T-helper 1 cell (primary cell): ENCODE results near the gene CTU2.
"Not testable (repeated sequence)": the region's sequence is repeated elsewhere in the genome, so short reads cannot be mapped to it uniquely, and the experiment has no call there.

Experiments
- DNase-seq, 5 donors: peaks; one replicate each; pipeline ENCODE4 v3.0.0-alpha.2; 2012 to 2020
- total RNA-seq, 4 donors: gene quantifications; one replicate each; lab custom pipeline; 2026; lab: John Stamatoyannopoulos, UW

The CTU2 gene
- total RNA-seq, result 12.6 to 20.2 (median 14.4) reads per million in 4 donors

DNA sequence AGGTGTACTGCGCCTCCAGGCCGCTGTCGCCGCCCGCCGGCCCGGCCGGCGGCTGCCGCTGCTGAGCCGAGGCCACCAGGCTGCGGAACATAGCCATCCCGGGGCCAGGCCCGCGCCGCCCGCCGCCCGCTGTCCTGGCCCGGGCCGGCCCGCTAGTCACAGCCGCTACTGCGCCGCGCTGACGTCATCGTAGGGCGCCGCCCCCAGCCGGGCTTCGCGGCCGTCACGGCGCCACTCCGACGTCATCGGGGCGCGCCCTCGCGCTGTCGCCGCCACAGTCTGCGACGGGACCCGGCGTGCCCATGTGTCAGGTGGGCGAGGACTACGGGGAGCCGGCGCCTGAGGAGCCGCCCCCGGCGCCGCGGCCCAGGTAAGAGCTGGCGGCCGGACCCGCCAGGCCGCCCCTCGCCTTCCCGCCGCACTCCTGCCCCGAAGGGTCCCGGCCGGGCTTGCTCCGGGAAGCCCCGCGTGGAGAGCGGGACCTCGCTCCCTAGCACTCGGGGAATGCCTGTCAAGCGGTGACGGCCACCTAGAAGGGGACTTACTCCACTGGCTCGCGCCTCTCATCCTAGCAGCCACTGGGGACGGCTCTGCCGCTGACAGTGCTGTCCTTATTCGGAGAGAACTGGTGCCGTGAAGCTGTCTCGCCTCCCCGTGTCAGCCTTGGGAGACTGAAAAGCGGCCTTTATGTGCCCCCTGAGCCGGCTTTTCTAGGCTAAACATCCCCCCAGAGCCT is at the start of gene CTU2, which contains the start of gene RNF166:
CTU2 (plus strand) TSS at position 275 of the 736 bp plus-strand sequence; CDS start at position 303, 28 bp downstream.
RNF166 (minus strand) TSS at position 180 of the 736 bp plus-strand sequence; CDS start at position 97, 83 bp downstream.
- peak; percentile 83 to 95 (median 88) for DNase-seq

DNA sequence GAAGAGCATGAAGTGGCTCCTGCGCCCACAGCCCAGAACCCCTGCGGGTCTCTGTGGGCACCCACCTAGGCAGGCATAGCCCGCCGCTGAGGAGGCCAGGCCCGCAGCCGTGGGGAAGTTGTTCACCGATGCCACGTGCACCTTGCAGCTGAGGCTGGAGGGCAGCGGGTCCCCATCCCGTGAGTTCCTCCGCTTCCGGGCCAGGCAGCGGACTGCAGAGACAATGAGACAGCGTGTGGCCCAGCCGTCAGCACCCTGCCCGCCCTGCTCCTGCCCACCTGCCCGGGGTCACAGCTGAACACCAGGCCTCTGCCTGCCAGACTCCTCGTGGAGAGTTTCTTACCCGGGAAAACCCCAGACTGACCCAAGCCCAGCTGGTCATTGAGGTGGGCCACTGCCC is 48.9 kb upstream of the CTU2 start:
- no peak for DNase-seq

DNA sequence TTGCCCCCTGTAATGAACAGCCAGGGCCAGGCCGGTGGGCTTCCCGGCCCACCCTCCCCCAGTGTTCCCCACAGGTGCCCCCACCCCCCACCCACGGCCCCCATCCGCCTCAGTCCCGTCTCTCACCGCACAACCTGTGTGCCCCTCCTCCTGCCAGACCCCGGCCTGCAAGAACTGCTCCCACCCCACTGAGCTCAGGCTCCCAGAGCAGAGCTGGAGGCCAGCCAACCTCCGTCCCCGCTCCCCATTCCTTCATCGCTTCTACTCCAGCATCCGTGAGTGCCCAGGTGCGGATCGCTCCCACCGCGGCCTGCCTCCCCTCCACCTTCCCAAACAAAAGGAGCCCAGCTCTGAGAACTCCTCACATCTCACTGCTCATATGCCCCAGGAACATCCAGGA is 47.6 kb upstream of the CTU2 start:
- no peak for DNase-seq

GRCh38 chr16:88659160-88659559 is 47.1 kb upstream of the CTU2 start:
- DNase-seq, result no peak

GRCh38 chr16:88661468-88661867 is 44.8 kb upstream of the CTU2 start:
- DNase-seq, result no peak

GRCh38 chr16:88662222-88662842 is 44.0 kb upstream of the CTU2 start:
- peak in 1 of 5 donors; percentile 12 for DNase-seq

DNA sequence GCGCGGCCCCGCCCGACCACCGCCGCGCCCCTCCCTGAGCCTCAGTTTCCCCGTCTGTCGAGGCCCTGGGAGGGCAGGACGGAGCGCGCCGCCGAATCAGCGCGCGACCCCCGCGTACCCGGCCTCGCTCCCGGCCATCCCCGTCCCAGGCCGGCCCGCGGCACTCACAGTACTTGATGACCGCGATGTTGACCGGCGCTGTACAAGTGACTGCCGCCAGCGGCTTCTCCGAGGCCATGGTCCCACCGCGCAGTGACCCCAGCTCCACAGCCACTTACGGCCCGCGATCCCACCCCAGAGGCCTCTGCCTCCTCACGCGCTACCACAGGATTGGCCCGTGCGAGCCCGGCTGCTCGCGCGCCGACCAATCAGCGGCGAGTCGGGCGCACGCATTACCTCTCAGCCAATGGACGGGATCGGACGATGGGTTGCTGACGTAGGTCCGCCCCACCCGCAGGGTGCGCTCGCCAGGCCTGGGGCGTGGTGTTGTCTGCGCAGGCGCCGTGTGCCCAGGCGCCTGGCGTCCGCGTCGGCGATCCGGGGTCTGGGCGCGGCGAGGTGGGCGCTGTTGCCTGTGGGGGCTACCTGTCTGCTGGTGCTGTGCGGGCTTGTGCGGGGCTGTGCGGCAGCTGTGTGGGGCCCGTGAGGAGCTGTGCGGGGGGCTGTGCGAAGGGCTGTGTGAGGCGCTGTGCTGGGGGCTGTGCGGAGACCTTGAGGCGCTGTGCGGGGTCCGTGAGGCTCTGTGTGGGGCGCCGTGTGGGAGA is 43.3 kb upstream of the CTU2 start, which contains the start of gene MVD:
MVD (minus strand) TSS at position 249 of the 764 bp plus-strand sequence; CDS start at position 238, 11 bp downstream.
- peak; percentile 93 to 98 (median 94) for DNase-seq

- DNase-seq, result no peak
Measured at GRCh38 chr16:88665148-88665547, 41.2 kb upstream of the CTU2 start.

GRCh38 chr16:88665570-88665969 is 40.7 kb upstream of the CTU2 start:
- no peak for DNase-seq

- DNase-seq, result no peak
Measured at GRCh38 chr16:88667461-88667860, 38.8 kb upstream of the CTU2 start.

GRCh38 chr16:88669493-88669892 is 36.8 kb upstream of the CTU2 start:
- not testable (repeated sequence) for DNase-seq

DNA sequence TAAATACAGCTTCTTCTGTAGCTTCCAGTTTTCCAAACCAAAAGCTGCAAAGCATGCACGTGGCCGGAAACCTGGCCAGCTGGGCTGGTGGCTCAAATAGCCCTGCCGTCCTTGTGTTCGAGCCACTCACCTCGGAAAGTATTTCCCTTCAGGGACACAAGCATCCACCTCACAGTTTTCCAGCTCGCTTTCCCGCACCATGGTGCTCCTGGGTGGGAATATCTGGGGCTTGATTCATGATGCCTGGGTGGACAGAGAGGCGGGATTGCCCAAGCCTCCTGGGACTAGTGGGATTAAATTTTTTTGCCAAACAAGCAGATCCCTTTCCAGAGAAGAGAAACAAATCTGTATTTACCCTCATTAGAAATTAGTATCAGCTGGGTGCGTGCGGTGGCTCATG is 36.3 kb upstream of the CTU2 start:
- DNase-seq, result no peak

DNA sequence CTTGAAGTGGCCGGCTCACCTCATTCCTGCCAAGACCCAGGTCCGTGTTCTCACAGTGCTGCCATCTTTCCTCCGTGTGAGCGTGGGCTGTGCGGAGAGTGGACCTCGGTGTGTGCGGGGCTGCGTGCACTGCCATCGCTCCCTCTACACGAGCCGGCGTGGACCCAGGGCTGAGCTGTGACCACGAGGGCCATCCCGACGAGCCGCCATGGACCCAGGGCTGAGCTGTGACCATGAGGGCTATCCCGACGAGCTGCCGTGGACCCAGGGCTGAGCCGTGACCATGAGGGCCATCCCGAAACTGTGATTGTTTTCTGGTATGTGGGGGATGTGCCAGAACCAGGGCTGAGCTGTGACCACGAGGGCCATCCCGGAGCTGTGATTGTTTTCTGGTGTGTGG is 34.5 kb upstream of the CTU2 start:
- no peak for DNase-seq

- no peak for DNase-seq
Measured at GRCh38 chr16:88672776-88673175, 33.5 kb upstream of the CTU2 start.

DNA sequence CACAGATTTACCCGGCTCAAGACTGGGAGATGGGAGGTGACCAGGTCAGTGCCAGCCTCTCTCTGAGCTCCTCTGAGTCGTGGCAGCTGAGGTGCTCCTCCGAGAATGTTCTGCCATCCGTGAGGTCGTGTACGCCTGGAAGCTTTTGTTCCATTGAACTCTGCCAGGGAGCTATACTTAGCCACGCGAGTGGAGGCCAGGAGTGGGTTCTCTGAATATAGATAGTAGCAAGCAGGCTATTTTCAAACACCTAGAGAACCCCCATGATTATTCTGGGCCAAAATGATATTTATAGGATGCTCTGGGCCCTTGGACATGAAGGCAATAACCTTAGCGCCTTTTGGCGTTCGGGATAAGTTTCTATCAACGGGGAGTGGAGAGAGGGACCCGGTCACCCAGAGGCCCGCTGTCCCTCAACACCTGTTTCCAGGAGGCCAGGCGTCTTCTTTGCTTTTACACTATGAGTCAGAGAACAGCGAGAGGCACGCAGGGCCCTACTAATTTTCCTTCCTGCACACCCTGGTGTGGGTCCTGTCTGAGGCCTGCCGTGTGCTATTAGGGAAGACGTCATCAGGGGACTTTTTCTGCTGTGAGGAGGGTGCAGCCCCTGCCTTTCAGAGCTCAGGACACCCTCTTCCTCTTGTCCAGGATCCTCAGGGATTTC is 32.5 kb upstream of the CTU2 start:
- no peak for DNase-seq

DNA sequence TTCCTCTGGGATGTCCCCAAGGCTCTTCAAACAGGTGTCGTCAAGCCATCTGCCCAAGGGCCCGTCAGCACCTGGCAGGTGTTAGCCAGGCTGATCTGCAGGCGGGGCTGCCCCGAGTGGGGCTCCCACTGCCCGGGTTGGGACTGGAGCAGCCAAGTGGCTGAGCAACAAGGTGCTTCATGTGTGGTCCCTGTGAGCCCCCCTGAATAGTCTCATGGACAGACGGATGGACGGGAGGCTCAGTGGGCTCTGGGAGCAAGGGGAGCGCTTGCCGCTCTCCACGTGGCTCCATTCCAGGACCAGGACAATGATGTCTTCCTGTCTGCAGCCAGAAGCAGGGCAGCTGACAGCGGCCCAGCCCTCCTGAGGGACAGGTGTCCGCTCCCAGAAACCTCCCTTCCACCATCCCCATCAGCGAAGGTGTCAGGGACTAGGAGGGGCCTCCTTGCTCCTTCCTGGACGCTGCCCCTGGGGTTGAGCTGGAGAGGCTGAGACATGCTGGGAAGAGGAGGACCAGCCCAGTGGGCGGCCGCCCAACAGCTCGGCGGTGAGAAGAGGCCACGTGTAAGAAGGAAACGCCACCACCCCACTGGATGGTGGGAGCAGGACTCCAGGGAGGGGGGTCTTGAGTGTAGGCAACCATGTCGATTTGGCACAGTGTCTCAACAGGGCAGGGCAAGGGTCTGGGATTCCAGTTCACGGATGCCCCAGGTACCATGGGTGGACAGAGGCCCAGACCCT is 29.6 kb upstream of the CTU2 start:
- DNase-seq, result no peak

GRCh38 chr16:88677721-88678120 is 28.6 kb upstream of the CTU2 start:
- no peak for DNase-seq

- DNase-seq, result no peak
Measured at GRCh38 chr16:88678224-88678979, 27.9 kb upstream of the CTU2 start.

DNA sequence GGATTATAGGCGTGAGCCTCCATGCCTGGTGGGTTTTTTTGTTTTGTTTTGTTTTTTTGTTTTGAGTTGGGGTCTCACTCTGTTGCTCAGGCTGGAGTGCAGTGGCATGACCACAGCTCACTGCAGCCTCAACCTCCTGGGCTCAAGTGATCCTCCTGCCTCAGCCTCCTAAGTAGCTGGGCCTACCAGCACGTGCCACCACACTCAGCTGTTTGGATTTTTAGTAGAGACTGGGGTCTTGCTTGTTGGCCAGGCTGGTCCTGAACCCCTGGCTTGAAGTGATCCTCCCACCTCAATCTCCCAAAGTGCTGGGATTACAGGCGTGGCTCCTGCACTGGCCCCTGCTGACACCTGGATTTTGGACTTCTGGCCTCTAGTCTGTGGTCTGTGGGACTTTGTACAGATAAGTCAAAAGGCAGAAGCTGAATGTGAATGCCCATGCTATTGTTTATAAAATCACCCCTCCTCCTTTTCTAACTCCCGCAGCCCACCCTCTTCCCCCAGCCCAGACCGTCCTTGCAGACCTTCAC is 25.7 kb upstream of the CTU2 start:
- no peak for DNase-seq

DNA sequence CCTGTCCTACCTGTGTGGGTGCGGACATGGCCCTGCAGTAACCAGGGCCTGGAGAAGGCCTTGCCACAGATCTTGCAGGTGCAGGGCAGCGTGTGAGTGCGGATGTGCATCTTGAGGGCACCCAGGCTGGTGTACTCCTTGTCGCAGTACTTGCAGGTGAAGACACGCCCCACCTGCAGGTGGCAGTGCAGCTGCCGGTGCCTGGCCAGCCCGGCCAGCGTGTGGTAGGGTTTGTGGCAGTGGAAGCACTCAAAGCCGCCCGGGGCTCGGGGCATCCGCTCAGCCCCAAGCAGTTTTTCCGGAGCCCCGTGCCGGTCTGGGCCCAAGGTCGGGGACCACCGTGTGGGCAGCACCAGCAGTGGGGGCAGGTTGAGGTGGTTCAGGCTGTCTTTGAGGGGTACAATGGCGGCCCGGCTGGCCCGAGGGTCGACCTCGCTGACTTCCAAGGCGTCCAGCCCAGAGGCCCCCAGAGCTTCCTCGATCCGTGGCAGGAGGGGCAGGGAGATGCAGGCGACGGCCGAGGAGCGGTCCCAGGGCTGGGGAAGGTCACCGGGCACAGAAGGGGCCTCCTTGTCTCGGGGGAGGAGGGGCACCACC is 25.1 kb upstream of the CTU2 start:
- DNase-seq, result peak in 2 of 5 donors; percentile 52 to 67
